Activated gamma-delta T cell treated with Interleukin-2 at 50 U/mL for 16 hours (primary cell): ENCODE data around the gene C21orf58.

ENCODE experiments used
- DNase-seq: peaks from one replicate; pipeline ENCODE4 v3.0.0-alpha.2; 2020

Gene C21orf58

GRCh38 chr21:46352913-46353312 is 29.2 kb upstream of the C21orf58 start:
- no peak for DNase-seq

DNA sequence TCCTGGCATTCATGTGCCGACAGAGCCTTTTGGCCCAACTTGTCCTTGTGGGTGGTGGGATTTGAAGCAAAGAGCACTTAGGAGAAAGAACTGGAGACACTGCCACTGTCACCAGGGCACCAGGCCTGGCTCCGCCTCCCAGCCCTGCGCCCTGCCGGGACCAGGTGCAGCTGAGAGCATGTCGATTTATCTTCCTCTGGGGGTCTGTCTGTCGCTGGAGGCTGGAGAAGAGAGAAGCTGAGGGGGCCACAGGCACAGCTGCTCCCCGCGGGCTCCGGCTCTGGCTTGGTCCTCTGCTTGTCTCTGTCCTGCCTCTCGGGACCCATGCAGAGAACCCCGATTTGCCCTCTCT is 28.5 kb upstream of the C21orf58 start:
- no peak for DNase-seq

DNA sequence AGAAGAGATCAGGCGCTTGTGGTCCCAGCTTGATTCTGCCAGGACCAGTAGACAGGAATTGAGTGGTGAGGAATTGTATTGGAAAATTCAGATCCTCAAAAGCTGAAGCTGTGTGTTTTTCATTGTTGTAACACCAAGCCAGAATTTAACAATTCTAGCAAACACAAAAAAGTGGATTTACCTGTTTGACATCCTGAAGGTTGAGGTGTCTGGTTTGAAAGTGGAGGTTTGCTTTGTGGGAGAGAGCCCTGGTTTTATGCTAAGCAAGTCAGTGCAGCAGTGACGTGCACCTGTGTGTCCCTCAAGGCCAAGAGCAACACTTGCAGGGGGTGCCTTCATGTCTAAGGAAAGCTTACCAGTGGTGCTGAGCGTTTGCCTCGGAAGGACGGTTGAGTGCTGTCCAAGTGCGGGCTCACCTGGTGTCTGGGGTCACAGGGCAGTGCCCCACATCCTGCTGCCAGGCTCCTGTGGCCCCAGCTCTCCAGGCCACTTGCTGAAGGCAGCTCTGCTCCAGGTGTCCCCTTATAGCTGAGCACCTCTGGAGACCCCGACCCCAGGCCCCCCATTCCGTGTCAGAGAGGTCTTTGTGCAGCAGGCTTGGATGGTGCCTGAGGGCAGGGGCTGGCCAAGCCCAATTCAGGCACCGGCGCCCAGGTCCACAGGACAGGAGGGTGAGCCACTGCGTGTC is 27.9 kb upstream of the C21orf58 start:
- DNase-seq = no peak

DNA sequence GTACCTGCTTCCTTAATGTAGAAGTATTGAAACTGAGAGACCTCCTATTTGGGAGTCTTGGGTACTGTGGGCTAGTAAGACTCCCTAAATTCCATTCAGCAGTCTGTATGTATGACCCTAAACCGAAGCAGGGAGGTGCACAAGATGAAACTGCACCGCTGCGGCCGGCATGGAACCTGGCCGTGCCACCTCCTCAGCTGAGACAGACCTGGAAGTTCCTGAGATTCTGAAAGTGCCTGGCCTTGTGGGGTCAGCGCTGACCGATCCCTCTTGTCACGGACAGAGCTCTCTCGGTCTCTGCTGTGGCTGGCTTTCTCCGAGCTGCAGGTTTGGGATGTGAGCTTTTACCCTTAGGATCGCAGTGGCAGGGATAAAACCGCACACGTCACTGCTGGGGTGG is 27.3 kb upstream of the C21orf58 start:
- DNase-seq = no peak

- no peak for DNase-seq
These were observed 26.9 kb upstream of the C21orf58 start for GRCh38 chr21:46350571-46350970.

- DNase-seq = no peak
These were observed 25.6 kb upstream of the C21orf58 start for GRCh38 chr21:46349134-46349760.

DNA sequence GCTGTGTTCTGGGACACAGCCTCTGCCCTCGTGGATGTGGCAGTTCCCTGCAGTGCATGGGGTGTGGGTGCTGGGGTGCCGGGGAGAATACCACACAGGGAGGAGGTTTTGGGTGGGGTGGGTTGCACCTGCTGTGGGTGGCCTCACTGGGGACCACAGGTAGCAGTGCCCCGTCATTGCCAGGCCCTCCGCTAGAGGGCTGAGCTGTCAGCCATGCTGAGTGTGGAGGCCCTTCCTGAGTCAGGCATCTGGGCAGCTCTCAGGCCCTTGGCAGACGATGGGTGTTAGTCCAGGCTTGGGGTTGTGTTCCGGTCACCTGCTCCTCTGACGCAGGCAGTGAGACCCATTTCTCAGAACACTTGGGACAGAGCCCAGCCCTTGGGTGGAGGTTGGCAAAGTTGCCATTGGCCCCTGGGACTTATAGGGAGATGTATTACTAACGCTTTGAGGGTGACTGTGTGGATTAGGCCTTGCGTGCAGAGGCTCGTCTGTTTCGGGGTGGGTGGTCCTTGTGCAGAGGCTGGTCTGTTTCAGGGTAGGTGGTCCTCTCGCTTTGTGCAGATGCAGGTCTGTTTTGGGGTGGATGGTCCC is 24.2 kb upstream of the C21orf58 start:
- no peak for DNase-seq

DNA sequence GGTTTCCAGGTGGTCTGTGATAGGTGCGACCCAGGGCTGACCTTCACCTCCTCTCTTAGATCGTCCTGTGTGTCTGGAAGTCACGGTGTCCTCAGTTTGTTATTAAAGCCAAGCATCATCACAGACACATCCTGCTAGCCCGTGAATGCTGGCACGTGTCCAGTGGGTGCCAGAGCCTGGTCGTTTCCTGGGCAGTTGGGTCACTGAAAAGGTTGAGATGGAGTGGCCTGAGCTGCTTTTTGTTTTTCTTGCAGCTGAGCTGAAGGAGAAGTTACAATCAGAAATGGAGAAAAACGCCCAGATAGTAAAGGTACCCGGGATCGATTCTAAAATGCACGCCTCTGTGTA is 23.5 kb upstream of the C21orf58 start:
- DNase-seq = no peak

DNA sequence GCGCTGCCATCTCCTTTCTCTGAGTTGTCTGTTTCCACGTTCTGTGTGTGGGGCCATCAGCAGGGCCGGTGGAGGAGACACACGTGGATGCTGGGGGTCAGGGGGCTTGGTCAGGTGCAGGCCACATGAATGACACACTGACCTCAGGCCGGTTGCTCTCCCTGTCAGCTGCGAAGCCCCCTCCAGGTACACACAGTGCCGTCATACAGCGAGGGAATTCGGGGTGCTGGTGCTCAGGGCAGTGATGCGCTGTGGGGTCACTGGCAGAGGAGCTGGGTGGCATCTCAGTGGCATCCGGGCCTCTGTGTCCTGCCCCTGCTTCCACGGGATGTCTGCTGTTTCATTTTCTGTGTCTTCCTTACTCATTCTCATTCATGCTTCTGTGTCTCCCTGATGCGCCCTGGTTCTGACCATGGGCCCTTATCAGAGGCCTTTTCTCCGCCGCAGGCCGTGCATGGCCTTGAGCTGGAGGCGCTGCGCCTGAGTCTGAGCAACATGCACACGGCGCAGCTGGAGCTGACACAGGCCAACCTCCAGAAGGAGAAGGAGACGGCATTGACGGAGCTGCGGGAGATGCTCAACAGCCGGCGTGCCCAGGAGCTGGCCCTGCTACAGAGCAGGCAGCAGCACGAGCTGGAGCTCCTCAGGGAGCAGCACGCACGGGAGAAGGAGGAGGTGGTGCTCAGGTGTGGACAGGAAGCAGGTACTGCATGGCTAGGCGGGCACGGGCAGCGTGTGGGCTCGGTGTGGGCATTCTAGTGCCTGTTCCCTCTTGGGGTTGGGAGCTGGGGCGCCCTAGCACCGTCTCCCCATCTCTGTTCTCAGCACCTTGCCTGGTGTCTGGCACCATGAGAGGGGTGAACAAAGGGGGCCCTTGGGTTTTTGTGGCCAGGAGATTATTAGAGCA is 22.9 kb upstream of the C21orf58 start:
- no peak for DNase-seq

GRCh38 chr21:46345861-46346260 is 22.2 kb upstream of the C21orf58 start:
- no peak for DNase-seq

GRCh38 chr21:46344219-46344915 is 20.7 kb upstream of the C21orf58 start:
- DNase-seq = no peak

DNA sequence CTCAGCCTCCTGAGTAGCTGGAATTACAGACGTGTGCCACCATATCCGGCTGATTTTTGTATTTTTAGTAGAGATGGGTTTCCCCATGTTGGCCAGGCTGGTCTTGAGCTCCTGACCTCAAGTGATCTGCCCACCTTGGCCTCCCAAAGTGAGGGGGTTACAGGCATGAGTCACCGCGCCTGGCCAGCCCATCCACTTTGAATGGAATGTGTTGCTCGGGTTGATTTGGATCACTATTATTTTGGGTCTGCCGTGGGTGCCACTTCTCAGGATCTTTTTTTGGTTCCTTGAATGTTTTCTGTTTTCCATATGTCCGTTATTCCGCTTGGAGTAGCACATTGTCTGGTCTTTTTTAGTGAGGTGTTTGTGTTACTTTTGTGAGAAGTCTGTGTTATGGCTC is 17.3 kb upstream of the C21orf58 start:
- no peak for DNase-seq

- no peak for DNase-seq
These were observed 12.9 kb upstream of the C21orf58 start for GRCh38 chr21:46336603-46337002.

DNA sequence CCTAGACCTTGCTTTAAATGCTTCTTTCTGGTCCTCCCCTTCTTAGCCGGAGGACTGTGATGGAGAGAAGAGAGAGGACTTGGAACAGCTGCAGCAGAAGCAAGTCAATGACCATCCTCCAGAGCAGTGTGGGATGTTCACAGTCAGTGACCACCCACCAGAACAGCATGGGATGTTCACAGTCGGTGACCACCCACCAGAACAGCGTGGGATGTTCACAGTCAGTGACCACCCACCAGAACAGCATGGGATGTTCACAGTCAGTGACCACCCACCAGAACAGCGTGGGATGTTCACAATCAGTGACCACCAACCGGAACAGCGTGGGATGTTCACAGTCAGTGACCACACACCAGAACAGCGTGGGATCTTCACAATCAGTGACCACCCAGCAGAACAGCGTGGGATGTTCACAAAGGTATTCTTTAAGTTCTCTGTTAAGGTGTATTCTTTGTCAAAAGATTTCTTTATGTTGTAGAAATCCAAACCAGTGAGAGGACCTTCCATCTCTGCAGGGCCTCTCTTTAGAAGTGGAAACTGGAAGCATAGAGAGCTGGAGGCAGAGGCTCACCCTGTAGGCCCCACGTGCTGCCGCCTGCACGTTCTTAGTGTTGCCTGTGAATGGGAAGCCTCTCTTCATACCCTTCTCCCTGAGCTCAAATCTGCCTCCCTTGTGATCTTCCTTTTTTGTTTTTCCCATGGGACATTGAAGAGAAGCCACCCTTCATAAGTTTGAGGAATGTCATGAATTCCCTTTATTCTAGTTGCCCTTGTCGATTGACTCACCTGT is 10.9 kb upstream of the C21orf58 start:
- DNase-seq = no peak

DNA sequence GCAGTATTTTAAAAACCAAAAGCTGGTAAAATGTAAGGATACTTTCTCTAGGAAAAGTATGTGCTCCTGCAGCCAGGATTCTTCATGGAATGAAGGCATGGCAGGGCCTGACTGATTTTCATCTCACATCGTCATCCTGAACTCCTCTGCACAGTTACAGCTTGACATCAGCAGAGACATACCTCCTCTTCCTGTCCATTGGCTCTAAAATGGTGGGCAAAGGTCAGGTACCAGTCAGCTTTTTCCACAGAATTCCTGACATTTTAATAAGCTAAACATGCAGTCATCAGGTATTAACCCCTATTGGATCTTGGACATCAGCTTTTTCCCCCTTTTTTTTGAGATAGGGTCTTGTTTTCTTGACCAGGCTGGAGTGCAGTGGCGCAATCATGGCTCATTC is 6.1 kb upstream of the C21orf58 start:
- no peak for DNase-seq

DNA sequence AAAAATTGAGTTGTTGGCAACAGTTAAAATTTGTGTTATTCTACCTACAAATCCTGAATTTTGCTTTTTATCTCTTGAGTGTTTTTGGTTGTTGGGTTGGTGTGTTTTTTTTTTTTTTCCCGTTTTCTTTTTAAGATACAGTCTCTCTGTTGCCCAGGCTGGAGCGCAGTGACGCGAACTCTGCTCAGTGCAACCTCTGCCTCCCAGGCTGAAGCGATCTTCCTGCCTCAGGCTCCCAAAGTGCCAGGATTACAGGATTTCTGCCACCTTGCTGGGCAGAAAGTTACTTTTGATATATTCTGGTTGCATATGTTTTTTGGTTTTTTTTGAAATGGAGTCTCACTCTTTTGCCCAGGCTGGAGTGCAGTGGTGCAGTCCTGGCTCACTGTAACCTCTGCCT is 4.5 kb upstream of the C21orf58 start:
- DNase-seq = no peak

DNA sequence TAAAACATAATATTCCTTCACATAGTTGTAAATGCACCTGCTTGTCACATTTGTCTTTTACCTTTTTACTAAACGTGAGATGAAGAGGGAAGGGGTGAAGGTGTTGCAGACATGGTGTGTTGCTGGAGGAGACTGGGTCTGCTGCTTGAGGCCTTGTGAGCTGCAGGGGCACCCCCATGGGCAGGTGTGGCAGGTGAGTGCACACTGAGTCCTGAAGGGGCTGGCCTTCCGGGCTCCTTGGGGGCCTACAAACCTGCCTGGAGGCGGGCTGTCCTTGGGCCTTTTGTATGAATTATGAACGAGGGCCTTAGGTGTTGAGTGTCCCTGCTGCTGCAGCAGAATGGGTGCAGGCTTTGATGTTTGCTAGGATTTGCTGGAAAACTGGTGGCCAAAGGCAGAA is 4.0 kb upstream of the C21orf58 start:
- DNase-seq = no peak

DNA sequence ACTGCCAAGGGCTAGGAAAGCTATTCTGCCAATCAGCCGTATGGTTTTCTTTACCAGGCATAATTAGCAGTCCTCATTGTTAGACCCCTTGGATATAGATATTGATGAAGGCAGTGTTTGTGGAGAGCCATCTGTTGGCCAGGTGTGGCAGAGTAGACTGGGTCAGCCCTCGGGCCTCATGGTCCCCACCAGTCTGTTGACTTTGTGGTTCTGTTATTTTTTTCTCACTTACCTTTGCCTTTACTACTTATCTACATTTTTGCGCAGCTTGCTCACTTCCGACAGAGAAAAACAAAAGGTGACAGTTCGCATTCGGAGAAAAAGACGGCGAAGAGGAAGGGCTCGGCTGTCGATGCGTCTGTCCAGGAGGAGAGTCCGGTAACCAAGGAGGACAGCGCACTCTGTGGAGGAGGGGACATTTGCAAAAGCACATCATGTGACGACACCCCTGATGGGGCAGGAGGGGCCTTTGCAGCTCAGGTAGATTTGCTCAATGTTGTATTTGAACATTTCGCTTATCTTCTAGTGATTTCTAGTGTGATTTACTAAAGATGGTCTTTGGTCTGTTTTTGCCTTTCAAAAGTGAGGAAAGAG is 2.5 kb upstream of the C21orf58 start:
- no peak for DNase-seq

- peak; percentile 19 for DNase-seq
These were observed 1.6 kb upstream of the C21orf58 start for GRCh38 chr21:46325073-46325912.

GRCh38 chr21:46324390-46325072 is 861 bp upstream of the C21orf58 start:
- DNase-seq = peak; percentile 84
